Rectal smooth muscle tissue (tissue), 1 donor: ENCODE measurements around the gene B9D2.

Experiments
- H3K27ac ChIP-seq: one replicate; pipeline ENCODE4 v1.7.0; 2013; ENCODE audit warnings: low read depth, low read length, inconsistent platforms
- H3K27me3 ChIP-seq: one replicate; pipeline ENCODE4 v1.7.0; 2013; ENCODE audit warnings: low read length; ENCODE audit not compliant: control insufficient read depth, insufficient read depth
- H3K36me3 ChIP-seq: one replicate; pipeline ENCODE4 v1.7.0; 2013; ENCODE audit warnings: low read length; ENCODE audit not compliant: control insufficient read depth, insufficient read depth
- H3K4me1 ChIP-seq: one replicate; pipeline ENCODE4 v1.7.0; 2013; ENCODE audit warnings: low read length; ENCODE audit not compliant: control insufficient read depth, insufficient read depth
- H3K4me3 ChIP-seq: one replicate; pipeline ENCODE4 v1.7.0; 2013; ENCODE audit warnings: low read length
- H3K9ac ChIP-seq: one replicate; pipeline ENCODE4 v1.7.0; 2013; ENCODE audit warnings: low read length

B9D2 gene

GRCh38 chr19:41308450-41309179, 55.3 kb downstream of the B9D2 start:
- H3K27ac ChIP-seq = peak overlapping the region; percentile 97
- H3K27me3 ChIP-seq = no peaks in the 10 kb centered on the region
- no peak overlapping the region for H3K9ac ChIP-seq
- H3K4me3 ChIP-seq = peak overlapping the region; percentile 97
- peaks cover 32% of the 10 kb centered on the region for H3K36me3 ChIP-seq
- peaks cover 15% of the 10 kb centered on the region for H3K4me1 ChIP-seq

GRCh38 chr19:41307954-41308449, 55.9 kb downstream of the B9D2 start:
- Histone ChIP-seq H3K9ac (no peak overlapping the region), H3K4me1 (peaks cover 15% of the 10 kb centered on the region), H3K36me3 (peaks cover 34% of the 10 kb centered on the region), H3K4me3 (no peak overlapping the region), H3K27ac (peak overlapping the region; percentile 30), H3K27me3 (no peaks in the 10 kb centered on the region)

- Histone ChIP-seq H3K36me3 (peaks cover 40% of the 10 kb centered on the region), H3K27me3 (no peaks in the 10 kb centered on the region), H3K4me3 (no peak overlapping the region), H3K27ac (peak overlapping the region; percentile 30), H3K4me1 (peaks cover 15% of the 10 kb centered on the region), H3K9ac (no peak overlapping the region)
Observed at GRCh38 chr19:41307090-41307875, 56.7 kb downstream of the B9D2 start.

- peaks cover 40% of the 10 kb centered on the region for H3K36me3 ChIP-seq
- H3K27ac ChIP-seq = no peak overlapping the region
- H3K4me1 ChIP-seq = peaks cover 15% of the 10 kb centered on the region
- no peak overlapping the region for H3K4me3 ChIP-seq
- no peaks in the 10 kb centered on the region for H3K27me3 ChIP-seq
- no peak overlapping the region for H3K9ac ChIP-seq
Observed at GRCh38 chr19:41305927-41306793, 57.8 kb downstream of the B9D2 start.

GRCh38 chr19:41304706-41305483, 59.1 kb downstream of the B9D2 start:
- H3K27me3 ChIP-seq = no peaks in the 10 kb centered on the region
- H3K4me1 ChIP-seq = peaks cover 15% of the 10 kb centered on the region
- H3K9ac ChIP-seq = no peak overlapping the region
- H3K27ac ChIP-seq = no peak overlapping the region
- peaks cover 44% of the 10 kb centered on the region for H3K36me3 ChIP-seq
- H3K4me3 ChIP-seq = no peak overlapping the region
